SK-N-SH (cell line): ENCODE measurements around the gene ICA1. TPM values are rescaled to one million over a fixed set of nuclear protein-coding genes. Genes with fewer than 3 reads are reported as not detected.

Source experiments
- CTCF ChIA-PET: fragments of 300-600, 350-600 bp; formaldehyde crosslinking; extraction: SDS; loops from one replicate; lab custom pipeline; 2021; lab: Yijun Ruan, JAX
- POLR2A ChIA-PET: fragments of 350-600 bp; sonication (Branson Sonifier 250); formaldehyde crosslinking; extraction: SDS; loops from one replicate; lab custom pipeline; 2020; ENCODE audit warnings: antibody characterized with exemption, inconsistent platforms; lab: Yijun Ruan, JAX
- DNase-seq: peaks from one replicate; pipeline ENCODE4 v3.0.0; 2012
- H2AFZ ChIP-seq: fragments of 200-600 bp; sonication (generic); 2 replicates; pipeline ENCODE4 v1.8.1; 2016; ENCODE audit warnings: antibody characterized with exemption, mild to moderate bottlenecking, low read depth
- H3F3A ChIP-seq: fragments of 200-600 bp; sonication (generic); replicated peaks from 2 replicates; pipeline ENCODE3; 2016; ENCODE audit warnings: antibody characterized with exemption, mild to moderate bottlenecking; ENCODE audit not compliant: insufficient read depth
- H3K27ac ChIP-seq, 2 experiments: fragments of 200-500 bp in 1 of 2; fragments of 200-600 bp in 1 of 2; sonication (Bioruptor generic) in 1 of 2; sonication (generic), shearing (Covaris generic) in 1 of 2; 2 replicates each; pipeline versions ENCODE4 v1.5.1 to v1.6.1; 2014 to 2016; ENCODE audit warnings: low read depth in 2 of 2, inconsistent platforms in 1 of 2, low read length in 1 of 2, mild to moderate bottlenecking in 1 of 2, mixed read lengths in 1 of 2
- H3K27me3 ChIP-seq: fragments of 200-600 bp; sonication (generic), shearing (Covaris generic); 2 replicates; pipeline ENCODE4 v1.6.1; 2016; ENCODE audit warnings: mixed run types; ENCODE audit not compliant: insufficient read depth
- H3K36me3 ChIP-seq, 2 experiments: fragments of 200-500 bp in 1 of 2; fragments of 200-600 bp in 1 of 2; sonication (Bioruptor generic) in 1 of 2; sonication (generic) in 1 of 2; replicated peaks in 1 of 2; 2 replicates each; pipeline versions ENCODE3 to v1.5.1; 2014 to 2016; ENCODE audit warnings: low read length in 1 of 2, mild to moderate bottlenecking in 1 of 2; ENCODE audit not compliant: insufficient read depth in 2 of 2, control insufficient read depth in 1 of 2
- H3K4me1 ChIP-seq, 2 experiments: fragments of 200-500 bp in 1 of 2; fragments of 200-600 bp in 1 of 2; sonication (Bioruptor generic) in 1 of 2; sonication (generic), shearing (Covaris generic) in 1 of 2; 2 replicates each; pipeline versions ENCODE4 v1.5.1 to v1.6.1; 2014 to 2016; ENCODE audit warnings: low read depth in 1 of 2, low read length in 1 of 2, mixed run types in 1 of 2; ENCODE audit not compliant: insufficient read depth in 2 of 2, control insufficient read depth in 1 of 2
- H3K4me2 ChIP-seq: fragments of 200-600 bp; sonication (generic), shearing (Covaris generic); 2 replicates; pipeline ENCODE4 v1.6.1; 2017; ENCODE audit warnings: mixed run types
- H3K4me3 ChIP-seq, 2 experiments: fragments of 200-500 bp in 1 of 2; fragments of 200-600 bp in 1 of 2; sonication (Bioruptor generic) in 1 of 2; sonication (generic), shearing (Covaris generic) in 1 of 2; 2 replicates each; pipeline versions ENCODE4 v1.5.1 to v1.8.1; 2014 to 2016; ENCODE audit warnings: low read depth in 2 of 2, inconsistent platforms in 1 of 2, low read length in 1 of 2, mild to moderate bottlenecking in 1 of 2, mixed read lengths in 1 of 2, moderate library complexity in 1 of 2
- H3K79me2 ChIP-seq: fragments of 200-600 bp; sonication (generic); 2 replicates; pipeline ENCODE4 v1.8.1; 2017; ENCODE audit warnings: mild to moderate bottlenecking; ENCODE audit not compliant: insufficient read depth
- H3K9ac ChIP-seq: fragments of 200-600 bp; sonication (generic); 2 replicates; pipeline ENCODE4 v1.6.1; 2017; ENCODE audit warnings: mixed run types
- H3K9me2 ChIP-seq: fragments of 200-600 bp; sonication (generic); 2 replicates; pipeline ENCODE4 v1.6.1; 2017; ENCODE audit warnings: mixed run types
- H3K9me3 ChIP-seq: fragments of 200-600 bp; sonication (generic); 2 replicates; pipeline ENCODE4 v1.6.1; 2017; ENCODE audit warnings: mixed run types, mild to moderate bottlenecking, moderate library complexity
- H4K20me1 ChIP-seq: fragments of 200-600 bp; sonication (generic); 2 replicates; pipeline ENCODE4 v1.6.1; 2017; ENCODE audit warnings: mild to moderate bottlenecking, mixed run types; ENCODE audit not compliant: insufficient read depth
- CHD2 ChIP-seq: fragments of 150-350 bp; IDR thresholded peaks from 2 replicates; pipeline ENCODE4 v1.6.1; 2018; ENCODE audit warnings: low read length; ENCODE audit not compliant: partially characterized antibody
- EZH2phosphoT487 ChIP-seq: fragments of 200-600 bp; sonication (generic); IDR thresholded peaks from 2 replicates; pipeline ENCODE4 v1.6.1; 2017; ENCODE audit warnings: low read depth, mixed run types, mild to moderate bottlenecking, antibody characterized with exemption, moderate library complexity, borderline replicate concordance
- FOXJ3 ChIP-seq: sonication (generic); formaldehyde crosslinking; IDR thresholded peaks from 2 replicates; pipeline ENCODE4 v1.5.1; 2020; ENCODE audit warnings: mild to moderate bottlenecking, missing genetic modification reagents
- JUND ChIP-seq: IDR thresholded peaks from 2 replicates; pipeline ENCODE4 v1.4.0; 2012
- MEF2A ChIP-seq: IDR thresholded peaks from 2 replicates; pipeline ENCODE4 v1.4.0; 2012; ENCODE audit warnings: low read depth, borderline replicate concordance
- NRF1 ChIP-seq: IDR thresholded peaks from 2 replicates; pipeline ENCODE4 v1.6.1; 2012; ENCODE audit warnings: low read depth, mild to moderate bottlenecking, low read length
- POLR2AphosphoS5 ChIP-seq: IDR thresholded peaks from 2 replicates; pipeline ENCODE4 v1.6.1; 2012; ENCODE audit warnings: low read depth, low read length
- RCOR1 ChIP-seq: fragments of 150-350 bp; IDR thresholded peaks from 2 replicates; pipeline ENCODE4 v1.6.1; 2017; ENCODE audit warnings: antibody characterized with exemption, low read length
- RFX5 ChIP-seq: IDR thresholded peaks from 2 replicates; pipeline ENCODE4 v1.6.1; 2012; ENCODE audit warnings: mild to moderate bottlenecking, improper control_type of control experiment, low read length
- SIN3A ChIP-seq: IDR thresholded peaks from 2 replicates; pipeline ENCODE4 v1.6.1; 2012; ENCODE audit warnings: low read depth, mild to moderate bottlenecking, low read length, moderate library complexity, borderline replicate concordance
- TAF1 ChIP-seq: IDR thresholded peaks from 2 replicates; pipeline ENCODE4 v1.6.1; 2012; ENCODE audit warnings: low read depth, mild to moderate bottlenecking, low read length, moderate library complexity, borderline replicate concordance
- TCF12 ChIP-seq: IDR thresholded peaks from 2 replicates; pipeline ENCODE4 v1.4.0; 2012
- TEAD4 ChIP-seq: IDR thresholded peaks from 2 replicates; pipeline ENCODE4 v1.4.0; 2012; ENCODE audit warnings: mild to moderate bottlenecking, borderline replicate concordance; ENCODE audit not compliant: insufficient read depth
- YY1 ChIP-seq: IDR thresholded peaks from 2 replicates; pipeline ENCODE4 v1.4.0; 2012; ENCODE audit warnings: low read depth, mild to moderate bottlenecking
- WGBS: methylation state at CpG from one replicate; pipeline ENCODE4 v1.1.6; 2017; ENCODE audit warnings: low lambda C conversion rate; 5-methylcytosine and 5-hydroxymethylcytosine counted together
- polyA plus RNA-seq, 3 experiments: library from polyadenylated mRNA; depleted of rRNA; stranded (reverse); fragments of >200 nt; gene quantifications; 2 replicates each; pipeline ENCODE4 v1.2.3, GENCODE V29; 2012
- TF ChIP-seq, protein P1 (sequence below): fragments of 150-350 bp; IDR thresholded peaks from 2 replicates; pipeline ENCODE4 v1.6.1; 2016; ENCODE audit warnings: mild to moderate bottlenecking, low read depth, low read length
- TF ChIP-seq, protein P2 (sequence below): IDR thresholded peaks from 2 replicates; pipeline ENCODE4 v1.4.0; 2012; ENCODE audit warnings: low read depth
- TF ChIP-seq, protein P3 (sequence below): fragments of 150-350 bp; IDR thresholded peaks from 2 replicates; pipeline ENCODE4 v1.6.1; 2017; ENCODE audit warnings: antibody characterized with exemption, low read length, low read depth, borderline replicate concordance
- TF ChIP-seq, protein P4 (sequence below): IDR thresholded peaks from 2 replicates; pipeline ENCODE4 v1.4.0; 2012; ENCODE audit warnings: low read depth, borderline replicate concordance

The ICA1 gene
- polyA plus RNA-seq, 1 of the 3 experiments (the other 2 are of a cell fraction): 2.4 TPM

DNA sequence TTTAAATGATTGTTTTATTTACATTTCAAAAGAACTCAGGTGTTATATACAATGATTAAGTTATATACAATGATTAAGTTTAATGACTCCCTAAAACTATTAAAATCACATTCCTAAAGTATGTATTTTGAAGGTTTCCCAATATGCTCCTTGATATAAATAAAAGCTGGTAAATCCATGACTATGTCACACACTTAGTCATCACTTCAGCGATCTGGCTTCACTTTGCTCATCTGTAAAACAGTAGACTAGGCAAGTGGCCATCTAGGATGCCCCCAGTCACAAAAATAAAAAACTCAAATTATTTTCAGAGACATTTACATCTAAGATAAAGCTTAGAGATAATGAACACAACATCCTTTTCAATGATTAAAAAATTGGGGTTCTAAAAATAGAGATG lies 10.8 kb downstream of the ICA1 start (continued):
- TF ChIP-seq, protein P1, sequence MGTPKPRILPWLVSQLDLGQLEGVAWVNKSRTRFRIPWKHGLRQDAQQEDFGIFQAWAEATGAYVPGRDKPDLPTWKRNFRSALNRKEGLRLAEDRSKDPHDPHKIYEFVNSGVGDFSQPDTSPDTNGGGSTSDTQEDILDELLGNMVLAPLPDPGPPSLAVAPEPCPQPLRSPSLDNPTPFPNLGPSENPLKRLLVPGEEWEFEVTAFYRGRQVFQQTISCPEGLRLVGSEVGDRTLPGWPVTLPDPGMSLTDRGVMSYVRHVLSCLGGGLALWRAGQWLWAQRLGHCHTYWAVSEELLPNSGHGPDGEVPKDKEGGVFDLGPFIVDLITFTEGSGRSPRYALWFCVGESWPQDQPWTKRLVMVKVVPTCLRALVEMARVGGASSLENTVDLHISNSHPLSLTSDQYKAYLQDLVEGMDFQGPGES: no peak
- TF ChIP-seq, protein P2, sequence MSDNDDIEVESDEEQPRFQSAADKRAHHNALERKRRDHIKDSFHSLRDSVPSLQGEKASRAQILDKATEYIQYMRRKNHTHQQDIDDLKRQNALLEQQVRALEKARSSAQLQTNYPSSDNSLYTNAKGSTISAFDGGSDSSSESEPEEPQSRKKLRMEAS: no peak
- TF ChIP-seq NRF1 (no peak), CHD2 (no peak)

DNA sequence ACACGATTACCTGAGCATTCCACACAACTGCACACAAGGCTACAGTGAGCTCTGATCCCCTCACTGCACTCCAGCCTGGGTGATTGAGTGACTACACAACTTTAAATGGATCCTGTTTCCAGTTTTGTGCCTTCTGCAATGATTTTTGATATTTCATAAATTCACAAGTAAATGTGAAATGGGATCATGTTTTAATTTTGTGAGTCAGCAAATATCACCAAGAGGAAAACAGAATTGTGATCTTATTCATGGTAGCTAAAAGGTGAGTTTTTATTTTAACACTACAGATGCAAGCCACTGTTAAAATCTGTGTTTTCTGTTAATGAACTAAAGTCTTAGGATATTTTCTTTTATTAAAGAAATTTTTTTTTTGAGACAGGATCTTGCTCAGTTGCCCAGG lies 11.4 kb downstream of the ICA1 start:
- H3K4me3 ChIP-seq: no peak overlapping the region
- ChIA-PET POLR2A (interaction anchor here (0.6 to 0.8 kb wide), 2 partner anchors 20 to 282 kb away, joined by 3 read pairs; partner anchors contain the start of gene GLCCI1), CTCF (interaction anchor here (0.8 to 3.2 kb wide), 5 partner anchors 9 to 22 kb away, joined by 3 to 12 read pairs (median 3); no protein-coding TSS in a partner anchor)
- no peaks in the 10 kb centered on the region for H3K9me2 ChIP-seq
- DNase-seq: no peak
- no peak overlapping the region for H3K9ac ChIP-seq
- H3K79me2 ChIP-seq: no peaks in the 10 kb centered on the region
- no peaks in the 10 kb centered on the region for H3F3A ChIP-seq
- no peak overlapping the region for H2AFZ ChIP-seq
- H4K20me1 ChIP-seq: no peaks in the 10 kb centered on the region
- H3K9me3 ChIP-seq: no peaks in the 10 kb centered on the region
- no peaks in the 10 kb centered on the region for H3K27me3 ChIP-seq
- no peak overlapping the region for H3K4me2 ChIP-seq
- H3K4me1 ChIP-seq: peaks cover 0 to 11% of the 10 kb centered on the region in 2 experiments; a peak in 2 of 4 replicates
- peaks cover 0 to 6% of the 10 kb centered on the region in 2 experiments for H3K36me3 ChIP-seq
- no peak for TF ChIP-seq TAF1
- TF ChIP-seq, all 33 proteins: peak for 0
- peak overlapping the region in 1 of 2 experiments; percentile 35; a peak in 1 of 4 replicates for H3K27ac ChIP-seq
- 62% methylated on average over 1 of the region's 1 CpG for WGBS

DNA sequence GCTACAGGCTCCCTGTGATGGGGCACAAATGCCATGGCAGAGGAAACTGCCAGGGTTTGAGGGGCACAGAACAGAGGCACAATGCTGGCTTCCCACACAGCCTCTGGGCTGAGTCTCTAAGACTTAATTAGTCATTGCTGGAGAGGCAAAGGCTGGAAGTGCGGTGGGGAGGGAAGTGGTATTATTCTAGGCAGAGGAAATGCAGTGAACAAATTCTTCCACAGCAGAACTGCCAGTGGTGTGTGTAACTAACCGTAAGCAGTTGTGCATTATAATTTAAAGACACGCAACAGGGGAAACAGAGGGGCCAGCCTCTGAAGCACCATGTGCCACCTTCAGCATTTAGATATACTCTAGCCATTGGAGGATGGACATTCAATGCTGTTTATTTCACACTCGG lies 12.8 kb downstream of the ICA1 start:
- POLR2A ChIA-PET: no interaction called here
- no peaks in the 10 kb centered on the region for H3K27me3 ChIP-seq
- 74% methylated on average over 4 of the region's 4 CpGs for WGBS
- TF ChIP-seq FOXJ3 (CRISPR knock-in tag) (no peak), RCOR1 (no peak), POLR2AphosphoS5 (no peak), EZH2phosphoT487 (no peak), SIN3A (no peak), MEF2A (no peak), JUND (no peak), TEAD4 (no peak), TAF1 (no peak), YY1 (no peak), RFX5 (no peak), TCF12 (no peak)
- TF ChIP-seq, protein P2: no peak
- TF ChIP-seq, protein P3, sequence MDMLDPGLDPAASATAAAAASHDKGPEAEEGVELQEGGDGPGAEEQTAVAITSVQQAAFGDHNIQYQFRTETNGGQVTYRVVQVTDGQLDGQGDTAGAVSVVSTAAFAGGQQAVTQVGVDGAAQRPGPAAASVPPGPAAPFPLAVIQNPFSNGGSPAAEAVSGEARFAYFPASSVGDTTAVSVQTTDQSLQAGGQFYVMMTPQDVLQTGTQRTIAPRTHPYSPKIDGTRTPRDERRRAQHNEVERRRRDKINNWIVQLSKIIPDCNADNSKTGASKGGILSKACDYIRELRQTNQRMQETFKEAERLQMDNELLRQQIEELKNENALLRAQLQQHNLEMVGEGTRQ: no peak
- TF ChIP-seq, protein P4, sequence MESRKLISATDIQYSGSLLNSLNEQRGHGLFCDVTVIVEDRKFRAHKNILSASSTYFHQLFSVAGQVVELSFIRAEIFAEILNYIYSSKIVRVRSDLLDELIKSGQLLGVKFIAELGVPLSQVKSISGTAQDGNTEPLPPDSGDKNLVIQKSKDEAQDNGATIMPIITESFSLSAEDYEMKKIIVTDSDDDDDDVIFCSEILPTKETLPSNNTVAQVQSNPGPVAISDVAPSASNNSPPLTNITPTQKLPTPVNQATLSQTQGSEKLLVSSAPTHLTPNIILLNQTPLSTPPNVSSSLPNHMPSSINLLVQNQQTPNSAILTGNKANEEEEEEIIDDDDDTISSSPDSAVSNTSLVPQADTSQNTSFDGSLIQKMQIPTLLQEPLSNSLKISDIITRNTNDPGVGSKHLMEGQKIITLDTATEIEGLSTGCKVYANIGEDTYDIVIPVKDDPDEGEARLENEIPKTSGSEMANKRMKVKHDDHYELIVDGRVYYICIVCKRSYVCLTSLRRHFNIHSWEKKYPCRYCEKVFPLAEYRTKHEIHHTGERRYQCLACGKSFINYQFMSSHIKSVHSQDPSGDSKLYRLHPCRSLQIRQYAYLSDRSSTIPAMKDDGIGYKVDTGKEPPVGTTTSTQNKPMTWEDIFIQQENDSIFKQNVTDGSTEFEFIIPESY: no peak

More for the DNA sequence above, 12.8 kb downstream of the ICA1 start:
- Histone ChIP-seq H3K4me2 (no peak overlapping the region), H3K4me3 (no peak overlapping the region), H3K4me1 (peaks cover 0 to 1% of the 10 kb centered on the region in 2 experiments; a peak in 2 of 4 replicates), H3K79me2 (no peaks in the 10 kb centered on the region), H4K20me1 (no peaks in the 10 kb centered on the region), H3K9me2 (no peaks in the 10 kb centered on the region), H2AFZ (no peak overlapping the region), H3K36me3 (peaks cover 0 to 6% of the 10 kb centered on the region in 2 experiments), H3K9ac (no peak overlapping the region), H3K9me3 (no peaks in the 10 kb centered on the region), H3K27ac (peak overlapping the region in 1 of 2 experiments; percentile 51; a peak in 2 of 4 replicates), H3F3A (no peaks in the 10 kb centered on the region)
- CTCF ChIA-PET: interaction anchor here (1.5 kb wide), 1 partner anchor 11 kb away, joined by 4 read pairs; no protein-coding TSS in a partner anchor
- no peak for DNase-seq
